GM23338 (cell line): ENCODE measurements around the gene ALPL. TPM values are rescaled to one million over a fixed set of nuclear protein-coding genes. Genes with fewer than 3 reads are reported as not detected.
A peak's percentile ranks its signal among the peaks of the same experiment; 100 is the strongest.

Experiments
- ATAC-seq: fragments of 200-7000 bp; cut with Tn5 transposase; 3 replicates; pipeline ENCODE4 v1.9.1; 2020
- DNase-seq: peaks from one replicate; pipeline ENCODE4 v3.0.0-alpha.2; 2015; ENCODE audit warnings: low spot score
- H2AFZ ChIP-seq: fragments of 200-600 bp; sonication (generic); 2 replicates; pipeline ENCODE4 v1.8.0; 2016; ENCODE audit warnings: antibody characterized with exemption, mild to moderate bottlenecking, moderate library complexity
- H3F3A ChIP-seq: fragments of 200-600 bp; sonication (generic); replicated peaks from 2 replicates; pipeline ENCODE4 v1.8.0; 2017; ENCODE audit warnings: antibody characterized with exemption, mixed run types, low read depth
- H3K27ac ChIP-seq: fragments of 200-600 bp; sonication (generic); 2 replicates; pipeline ENCODE4 v1.6.1; 2016; ENCODE audit warnings: low read depth
- H3K27me3 ChIP-seq: fragments of 200-600 bp; sonication (generic); 2 replicates; pipeline ENCODE4 v1.8.0; 2016; ENCODE audit warnings: mild to moderate bottlenecking, mixed run types, moderate library complexity; ENCODE audit not compliant: insufficient read depth
- H3K36me3 ChIP-seq: fragments of 200-600 bp; sonication (generic); 2 replicates; pipeline ENCODE4 v1.8.0; 2016; ENCODE audit warnings: mild to moderate bottlenecking; ENCODE audit not compliant: insufficient read depth
- H3K4me1 ChIP-seq: fragments of 200-600 bp; sonication (generic); 2 replicates; pipeline ENCODE4 v1.8.0; 2016; ENCODE audit warnings: mild to moderate bottlenecking, moderate library complexity; ENCODE audit not compliant: insufficient read depth
- H3K4me2 ChIP-seq: fragments of 200-600 bp; sonication (generic); 2 replicates; pipeline ENCODE4 v1.7.1; 2017; ENCODE audit warnings: mixed run types
- H3K4me3 ChIP-seq: fragments of 200-600 bp; sonication (generic); 2 replicates; pipeline ENCODE4 v1.6.1; 2016; ENCODE audit warnings: mixed run types
- H3K79me2 ChIP-seq: fragments of 200-600 bp; sonication (generic); replicated peaks from 2 replicates; pipeline ENCODE4 v1.8.0; 2017; ENCODE audit warnings: mild to moderate bottlenecking; ENCODE audit not compliant: insufficient read depth
- H3K9me2 ChIP-seq: fragments of 200-600 bp; sonication (generic); 2 replicates; pipeline ENCODE4 v1.8.0; 2017; ENCODE audit not compliant: insufficient read depth
- H4K20me1 ChIP-seq: fragments of 200-600 bp; sonication (generic); replicated peaks from 2 replicates; pipeline ENCODE4 v1.8.0; 2017; ENCODE audit warnings: mild to moderate bottlenecking; ENCODE audit not compliant: insufficient read depth
- H3K27ac Mint-ChIP-seq: 2 replicates; pipeline ENCODE4 v1.8.0; 2020; ENCODE audit warnings: inconsistent platforms, mild to moderate bottlenecking, moderate library complexity, mixed read lengths
- H3K27me3 Mint-ChIP-seq: 3 replicates; pipeline ENCODE4 v1.8.0; 2022; ENCODE audit warnings: low read depth, mild to moderate bottlenecking, moderate library complexity, mixed read lengths, inconsistent platforms; ENCODE audit not compliant: insufficient read depth, poor library complexity
- H3K36me3 Mint-ChIP-seq: 3 replicates; pipeline ENCODE4 v1.8.0; 2021; ENCODE audit warnings: low read depth, mild to moderate bottlenecking, inconsistent platforms, moderate library complexity, mixed read lengths
- H3K4me1 Mint-ChIP-seq: 3 replicates; pipeline ENCODE4 v1.8.0; 2020; ENCODE audit warnings: mild to moderate bottlenecking, inconsistent platforms, mixed read lengths
- H3K4me3 Mint-ChIP-seq: 3 replicates; pipeline ENCODE4 v1.8.0; 2021; ENCODE audit warnings: moderate library complexity, mild to moderate bottlenecking, inconsistent platforms, mixed read lengths
- H3K9me3 Mint-ChIP-seq: 3 replicates; pipeline ENCODE4 v1.8.0; 2020; ENCODE audit warnings: moderate library complexity, mild to moderate bottlenecking, inconsistent platforms, mixed read lengths
- CREB1 ChIP-seq: fragments of 250-450 bp; sonication (Bioruptor Pico); IDR thresholded peaks from 2 replicates; pipeline ENCODE4 v1.5.0; 2020; ENCODE audit warnings: low read depth, mild to moderate bottlenecking, moderate library complexity
- ETS1 ChIP-seq: IDR thresholded peaks from 2 replicates; pipeline ENCODE4 v1.6.1; 2016; ENCODE audit warnings: antibody characterized with exemption
- EZH2phosphoT487 ChIP-seq: fragments of 200-600 bp; sonication (generic); IDR thresholded peaks from one replicate; pipeline ENCODE4 v1.8.1; 2018; ENCODE audit warnings: antibody characterized with exemption; ENCODE audit not compliant: unreplicated experiment
- JUNB ChIP-seq: IDR thresholded peaks from one replicate; pipeline ENCODE4 v1.6.1; 2016; ENCODE audit warnings: antibody characterized with exemption; ENCODE audit not compliant: unreplicated experiment
- NANOG ChIP-seq: IDR thresholded peaks from 2 replicates; pipeline ENCODE4 v1.6.1; 2016; ENCODE audit warnings: antibody characterized with exemption, borderline replicate concordance
- STAT1 ChIP-seq: IDR thresholded peaks from one replicate; pipeline ENCODE4 v1.6.1; 2016; ENCODE audit warnings: antibody characterized with exemption; ENCODE audit not compliant: unreplicated experiment
- ZNF114 ChIP-seq: fragments of 250-450 bp; sonication (Bioruptor Pico); IDR thresholded peaks from 2 replicates; pipeline ENCODE4 v1.5.0; 2020; ENCODE audit warnings: mild to moderate bottlenecking, moderate library complexity
- ZNF462 ChIP-seq: fragments of 250-450 bp; sonication (Bioruptor Pico); IDR thresholded peaks from 2 replicates; pipeline ENCODE4 v1.5.0; 2020; ENCODE audit warnings: mild to moderate bottlenecking, moderate library complexity
- polyA plus RNA-seq: library from polyadenylated mRNA; unstranded; fragments of >200 nt; fragmentation: Nextera tagmentation; extraction: Ambion mirVana; gene quantifications from 2 replicates; pipeline ENCODE4 v1.2.1, GENCODE V29; 2016
- total RNA-seq: library from RNA; depleted of rRNA; stranded (reverse); fragments of >200 nt; shearing (Covaris generic); gene quantifications from 2 replicates; pipeline ENCODE4 v1.2.3, GENCODE V29; 2014
- TF ChIP-seq, protein P1 (sequence below), 2 experiments: fragments of 200-600 bp in 1 of 2; sonication (generic) in 1 of 2; conservative IDR thresholded peaks; 2 replicates each; pipeline versions ENCODE4 v1.5.1 to v1.6.1; 2016 to 2017; ENCODE audit warnings: antibody characterized with exemption in 2 of 2, low read depth in 2 of 2, mild to moderate bottlenecking in 2 of 2, moderate library complexity in 1 of 2
- TF ChIP-seq, protein P2 (sequence below): IDR thresholded peaks from one replicate; pipeline ENCODE4 v1.6.1; 2018; ENCODE audit warnings: antibody characterized with exemption; ENCODE audit not compliant: unreplicated experiment

Gene ALPL
- total and polyA plus RNA-seq, 2 experiments from 2014 or later, result 116 to 187 TPM

DNA sequence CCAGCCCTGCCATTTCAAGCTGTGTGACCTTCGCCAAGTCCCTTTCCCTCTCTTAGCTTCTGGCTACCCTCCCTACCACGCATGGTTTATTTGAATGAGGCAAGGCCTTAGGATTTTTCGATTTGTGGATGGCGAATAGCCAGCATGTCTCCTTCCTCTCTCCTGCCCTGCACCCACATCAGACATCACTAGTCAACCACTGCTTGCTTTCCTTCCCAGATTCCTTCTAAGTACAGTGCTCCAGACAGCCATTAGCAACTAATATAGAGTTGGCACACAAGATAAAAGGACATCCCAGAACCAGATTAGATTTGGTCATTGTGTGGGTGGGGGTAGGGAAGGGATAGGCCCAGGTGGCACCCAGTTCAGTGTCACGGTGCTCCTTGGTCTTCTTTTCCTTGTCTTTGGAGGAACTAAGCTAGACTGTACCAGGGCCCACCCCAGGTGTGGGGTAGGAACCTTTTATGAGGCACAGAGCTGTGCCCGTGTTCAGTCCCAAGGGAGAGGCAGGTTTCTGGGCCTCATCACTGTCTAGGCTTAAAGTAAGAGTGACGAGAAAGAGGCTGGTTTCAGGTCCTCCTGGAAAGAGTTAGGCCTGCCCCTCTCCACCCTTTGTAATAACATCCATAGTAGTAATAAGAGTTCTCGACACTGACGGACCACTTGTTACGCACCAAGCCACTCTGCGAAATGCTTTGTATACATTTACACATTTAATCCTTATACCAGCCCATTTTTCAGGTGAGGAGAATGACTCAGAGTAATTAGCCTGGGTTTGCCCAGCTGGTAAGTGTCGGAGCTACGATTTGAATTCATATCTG is 8.6 kb downstream of the ALPL start:
- no peak overlapping the region for H2AFZ ChIP-seq
- H3K4me1 ChIP-seq, result peaks cover 44% of the 10 kb centered on the region
- Mint-ChIP-seq H3K9me3 (no peaks in the 10 kb centered on the region), H3K4me1 (peaks cover 51% of the 10 kb centered on the region), H3K27ac (no peak overlapping the region; the same call in 1 of the 2 replicates), H3K27me3 (peaks cover 5% of the 10 kb centered on the region), H3K36me3 (peaks cover 3% of the 10 kb centered on the region; the same call in 1 of the 3 replicates), H3K4me3 (no peak overlapping the region)
- H4K20me1 ChIP-seq, result peaks cover 25% of the 10 kb centered on the region
- DNase-seq (no peak), ATAC-seq (no peak)
- TF ChIP-seq EZH2phosphoT487, result no peak
- TF ChIP-seq STAT1, result no peak
- TF ChIP-seq ETS1, result no peak
- TF ChIP-seq CREB1 (CRISPR knock-in tag), result no peak
- no peak for TF ChIP-seq ZNF462
- no peak for TF ChIP-seq JUNB
- no peak for TF ChIP-seq NANOG
- no peak for TF ChIP-seq ZNF114 (CRISPR knock-in tag)
- TF ChIP-seq, protein P1, sequence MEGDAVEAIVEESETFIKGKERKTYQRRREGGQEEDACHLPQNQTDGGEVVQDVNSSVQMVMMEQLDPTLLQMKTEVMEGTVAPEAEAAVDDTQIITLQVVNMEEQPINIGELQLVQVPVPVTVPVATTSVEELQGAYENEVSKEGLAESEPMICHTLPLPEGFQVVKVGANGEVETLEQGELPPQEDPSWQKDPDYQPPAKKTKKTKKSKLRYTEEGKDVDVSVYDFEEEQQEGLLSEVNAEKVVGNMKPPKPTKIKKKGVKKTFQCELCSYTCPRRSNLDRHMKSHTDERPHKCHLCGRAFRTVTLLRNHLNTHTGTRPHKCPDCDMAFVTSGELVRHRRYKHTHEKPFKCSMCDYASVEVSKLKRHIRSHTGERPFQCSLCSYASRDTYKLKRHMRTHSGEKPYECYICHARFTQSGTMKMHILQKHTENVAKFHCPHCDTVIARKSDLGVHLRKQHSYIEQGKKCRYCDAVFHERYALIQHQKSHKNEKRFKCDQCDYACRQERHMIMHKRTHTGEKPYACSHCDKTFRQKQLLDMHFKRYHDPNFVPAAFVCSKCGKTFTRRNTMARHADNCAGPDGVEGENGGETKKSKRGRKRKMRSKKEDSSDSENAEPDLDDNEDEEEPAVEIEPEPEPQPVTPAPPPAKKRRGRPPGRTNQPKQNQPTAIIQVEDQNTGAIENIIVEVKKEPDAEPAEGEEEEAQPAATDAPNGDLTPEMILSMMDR (conservative IDR thresholded peaks at IDR 0.05; ENCODE audit: low read depth in 2 of 2), result no peak
- TF ChIP-seq, protein P2, sequence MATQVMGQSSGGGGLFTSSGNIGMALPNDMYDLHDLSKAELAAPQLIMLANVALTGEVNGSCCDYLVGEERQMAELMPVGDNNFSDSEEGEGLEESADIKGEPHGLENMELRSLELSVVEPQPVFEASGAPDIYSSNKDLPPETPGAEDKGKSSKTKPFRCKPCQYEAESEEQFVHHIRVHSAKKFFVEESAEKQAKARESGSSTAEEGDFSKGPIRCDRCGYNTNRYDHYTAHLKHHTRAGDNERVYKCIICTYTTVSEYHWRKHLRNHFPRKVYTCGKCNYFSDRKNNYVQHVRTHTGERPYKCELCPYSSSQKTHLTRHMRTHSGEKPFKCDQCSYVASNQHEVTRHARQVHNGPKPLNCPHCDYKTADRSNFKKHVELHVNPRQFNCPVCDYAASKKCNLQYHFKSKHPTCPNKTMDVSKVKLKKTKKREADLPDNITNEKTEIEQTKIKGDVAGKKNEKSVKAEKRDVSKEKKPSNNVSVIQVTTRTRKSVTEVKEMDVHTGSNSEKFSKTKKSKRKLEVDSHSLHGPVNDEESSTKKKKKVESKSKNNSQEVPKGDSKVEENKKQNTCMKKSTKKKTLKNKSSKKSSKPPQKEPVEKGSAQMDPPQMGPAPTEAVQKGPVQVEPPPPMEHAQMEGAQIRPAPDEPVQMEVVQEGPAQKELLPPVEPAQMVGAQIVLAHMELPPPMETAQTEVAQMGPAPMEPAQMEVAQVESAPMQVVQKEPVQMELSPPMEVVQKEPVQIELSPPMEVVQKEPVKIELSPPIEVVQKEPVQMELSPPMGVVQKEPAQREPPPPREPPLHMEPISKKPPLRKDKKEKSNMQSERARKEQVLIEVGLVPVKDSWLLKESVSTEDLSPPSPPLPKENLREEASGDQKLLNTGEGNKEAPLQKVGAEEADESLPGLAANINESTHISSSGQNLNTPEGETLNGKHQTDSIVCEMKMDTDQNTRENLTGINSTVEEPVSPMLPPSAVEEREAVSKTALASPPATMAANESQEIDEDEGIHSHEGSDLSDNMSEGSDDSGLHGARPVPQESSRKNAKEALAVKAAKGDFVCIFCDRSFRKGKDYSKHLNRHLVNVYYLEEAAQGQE, result no peak
- no peak overlapping the region for H3K4me3 ChIP-seq
- peak overlapping the region; percentile 61 for H3K4me2 ChIP-seq
- no peaks in the 10 kb centered on the region; the same call in 1 of the 2 replicates for H3F3A ChIP-seq
- no peaks in the 10 kb centered on the region for H3K9me2 ChIP-seq
- peak overlapping the region; percentile 85 for H3K27ac ChIP-seq
- no peaks in the 10 kb centered on the region for H3K36me3 ChIP-seq
- peaks cover 89% of the 10 kb centered on the region for H3K79me2 ChIP-seq
- no peaks in the 10 kb centered on the region for H3K27me3 ChIP-seq
